Measurements from ENCODE around the gene PRDM2. TPM values are rescaled to one million over a fixed set of nuclear protein-coding genes. Genes with fewer than 3 reads are reported as not detected.

The PRDM2 gene
- total RNA-seq, 2 donors from 2014 or later, result 27.8 to 38.9 TPM

- intact Hi-C loops (cut with DNase I), result no loop called here
- H3K36me3 ChIP-seq, result no peaks in the 10 kb centered on the region
- H3K27me3 ChIP-seq (replicated peaks; ENCODE audit: insufficient read depth), result no peaks in the 10 kb centered on the region
- H3K9me3 ChIP-seq, result no peaks in the 10 kb centered on the region
- no peak for DNase-seq (ENCODE audit: low spot score)
- WGBS, result 70% methylated on average over 9 of the region's 9 CpGs
- TF ChIP-seq CTCF (IDR thresholded peaks at IDR 0.05), result no peak
- no peak for TF ChIP-seq POLR2AphosphoS5 (IDR thresholded peaks at IDR 0.05)
- no peak for TF ChIP-seq POLR2A (IDR thresholded peaks at IDR 0.05)
- no peak overlapping the region for H3K4me3 ChIP-seq
- H3K27ac ChIP-seq, result no peak overlapping the region
- H3K4me1 ChIP-seq (replicated peaks), result peaks cover 6% of the 10 kb centered on the region
Observed at GRCh38 chr1:13766592-13767564, 66.9 kb downstream of the PRDM2 start.

- DNase-seq (ENCODE audit: low spot score), result no peak
- 94% methylated on average over 5 of the region's 5 CpGs for WGBS
- H3K27ac ChIP-seq, result no peak overlapping the region
Observed at GRCh38 chr1:13769212-13769611, 69.2 kb downstream of the PRDM2 start.

GRCh38 chr1:13769830-13770229, 69.8 kb downstream of the PRDM2 start:
- no peaks in the 10 kb centered on the region for H3K4me1 ChIP-seq (replicated peaks)
- WGBS, result 95% methylated on average over 5 of the region's 5 CpGs
- TF ChIP-seq CTCF (IDR thresholded peaks at IDR 0.05) (no peak), POLR2A (IDR thresholded peaks at IDR 0.05) (no peak), POLR2AphosphoS5 (IDR thresholded peaks at IDR 0.05) (no peak)
- no peaks in the 10 kb centered on the region for H3K36me3 ChIP-seq
- H3K27me3 ChIP-seq (replicated peaks; ENCODE audit: insufficient read depth), result no peaks in the 10 kb centered on the region
- intact Hi-C loops (cut with DNase I), result no loop called here
- DNase-seq (ENCODE audit: low spot score), result no peak
- H3K9me3 ChIP-seq, result no peaks in the 10 kb centered on the region
- H3K4me3 ChIP-seq, result no peak overlapping the region
- H3K27ac ChIP-seq, result no peak overlapping the region

More at GRCh38 chr1:13769212-13769611, 69.2 kb downstream of the PRDM2 start:
- H3K36me3 ChIP-seq, result no peaks in the 10 kb centered on the region
- H3K4me1 ChIP-seq (replicated peaks), result no peaks in the 10 kb centered on the region
- no peak overlapping the region for H3K4me3 ChIP-seq
- TF ChIP-seq POLR2AphosphoS5 (IDR thresholded peaks at IDR 0.05) (no peak), CTCF (IDR thresholded peaks at IDR 0.05) (no peak), POLR2A (IDR thresholded peaks at IDR 0.05) (no peak)
- no peaks in the 10 kb centered on the region for H3K9me3 ChIP-seq
- H3K27me3 ChIP-seq (replicated peaks; ENCODE audit: insufficient read depth), result no peaks in the 10 kb centered on the region
- intact Hi-C loops (cut with DNase I), result no loop called here

- TF ChIP-seq POLR2AphosphoS5 (IDR thresholded peaks at IDR 0.05), result no peak
- TF ChIP-seq CTCF (IDR thresholded peaks at IDR 0.05), result no peak
- TF ChIP-seq POLR2A (IDR thresholded peaks at IDR 0.05), result no peak
- no peak overlapping the region for H3K27ac ChIP-seq
- no peak for DNase-seq (ENCODE audit: low spot score)
- no peaks in the 10 kb centered on the region for H3K36me3 ChIP-seq
- no peak overlapping the region for H3K4me3 ChIP-seq
- H3K4me1 ChIP-seq (replicated peaks), result no peaks in the 10 kb centered on the region
- intact Hi-C loops (cut with DNase I), result no loop called here
- H3K9me3 ChIP-seq, result no peaks in the 10 kb centered on the region
- H3K27me3 ChIP-seq (replicated peaks; ENCODE audit: insufficient read depth), result no peaks in the 10 kb centered on the region
- 52% methylated on average over 3 of the region's 3 CpGs for WGBS
Observed at GRCh38 chr1:13770743-13771142, 70.8 kb downstream of the PRDM2 start.

- no peak for TF ChIP-seq POLR2A (IDR thresholded peaks at IDR 0.05)
- TF ChIP-seq POLR2AphosphoS5 (IDR thresholded peaks at IDR 0.05), result no peak
- no peak for TF ChIP-seq CTCF (IDR thresholded peaks at IDR 0.05)
- Histone ChIP-seq H3K9me3 (no peaks in the 10 kb centered on the region), H3K36me3 (no peaks in the 10 kb centered on the region), H3K27me3 (replicated peaks; ENCODE audit: insufficient read depth) (no peaks in the 10 kb centered on the region), H3K4me3 (no peak overlapping the region), H3K27ac (no peak overlapping the region), H3K4me1 (replicated peaks) (no peaks in the 10 kb centered on the region)
- WGBS, result 75% methylated on average over 5 of the region's 5 CpGs
- no peak for DNase-seq (ENCODE audit: low spot score)
- intact Hi-C loops (cut with DNase I), result no loop called here
Observed at GRCh38 chr1:13771745-13772144, 71.8 kb downstream of the PRDM2 start.
